HepG2 (cell line): ENCODE results near the gene TMEM204. TPM values are rescaled to one million over a fixed set of nuclear protein-coding genes. Genes with fewer than 3 reads are reported as not detected.

Experiments
- ATAC-seq: fragments of 200-7000 bp; cut with Tn5 transposase; 3 replicates; pipeline ENCODE4 v1.9.1; 2020; ENCODE audit warnings: mild to moderate bottlenecking, moderate library complexity
- BruUV-seq: library from RNA; stranded (reverse); fragments of 400-500 nt; replicated peaks from 2 replicates; lab custom pipeline; 2021; lab: Mats Ljungman, UMichigan
- CTCF ChIA-PET: fragments of 300-600 bp; formaldehyde crosslinking; extraction: SDS; loops from one replicate; lab custom pipeline; 2021; ENCODE audit warnings: low total read pairs, inconsistent platforms, low intra/inter-chr PET ratio; lab: Yijun Ruan, JAX
- POLR2A ChIA-PET: fragments of 350-600 bp; sonication (Branson Sonifier 250); formaldehyde crosslinking; loops from one replicate; lab custom pipeline; 2020; ENCODE audit warnings: antibody characterized with exemption, inconsistent platforms; lab: Yijun Ruan, JAX
- DNase-seq: peaks from one replicate; pipeline ENCODE4 v3.0.0-alpha.2; 2015; ENCODE audit warnings: low spot score
- FAIRE-seq: peaks from 3 replicates; lab custom pipeline; 2011; peaks lifted over from hg19 to GRCh38; lab: Jason Lieb, UNC
- H2AFZ ChIP-seq: one replicate; pipeline ENCODE4 v1.6.1; 2011; ENCODE audit warnings: low read length, inconsistent platforms
- H3K27ac ChIP-seq: fragments of 300-600 bp; 3 replicates; pipeline ENCODE4 v1.8.0; 2011; ENCODE audit warnings: mixed run types, mild to moderate bottlenecking, mixed read lengths, low read length, inconsistent platforms; ENCODE audit not compliant: insufficient read depth; ENCODE audit errors: extremely low read length
- H3K27me3 ChIP-seq, 2 experiments: fragments of 200-600 bp in 1 of 2; 2 replicates in 1 of 2; 3 replicates in 1 of 2; pipeline versions ENCODE4 v1.6.0 to v1.8.0; 2011; ENCODE audit warnings: low read length in 2 of 2, mild to moderate bottlenecking in 2 of 2, moderate library complexity in 2 of 2, inconsistent platforms in 1 of 2; ENCODE audit not compliant: insufficient read depth in 2 of 2, control insufficient read depth in 1 of 2
- H3K36me3 ChIP-seq, 2 experiments: fragments of 200-600 bp in 1 of 2; replicated peaks in 1 of 2; 2 replicates in 1 of 2; 3 replicates in 1 of 2; pipeline versions ENCODE4 v1.5.1 to v1.8.0; 2011; ENCODE audit warnings: low read length in 2 of 2, inconsistent platforms in 1 of 2; ENCODE audit not compliant: insufficient read depth in 2 of 2, control insufficient read depth in 1 of 2
- H3K4me1 ChIP-seq: 2 replicates; pipeline ENCODE4 v1.5.1; 2012; ENCODE audit warnings: low read length, inconsistent platforms; ENCODE audit not compliant: insufficient read depth
- H3K4me2 ChIP-seq: 2 replicates; pipeline ENCODE4 v1.6.0; 2011; ENCODE audit warnings: low read depth, low read length, inconsistent platforms
- H3K4me3 ChIP-seq, 3 experiments: fragments of 200-600 bp in 1 of 3; sonication (generic), shearing (Covaris generic) in 1 of 3; replicated peaks in 1 of 3; 2 replicates each; pipeline ENCODE4 v1.5.1; 2011 to 2016; ENCODE audit warnings: low read length in 3 of 3, inconsistent platforms in 2 of 3, low read depth in 2 of 3, mild to moderate bottlenecking in 2 of 3, control low read depth in 1 of 3, mixed read lengths in 1 of 3; ENCODE audit not compliant: insufficient read depth in 1 of 3
- H3K79me2 ChIP-seq: one replicate; pipeline ENCODE4 v1.6.1; 2011; ENCODE audit warnings: low read length, inconsistent platforms; ENCODE audit not compliant: insufficient read depth
- H3K9ac ChIP-seq: 2 replicates; pipeline ENCODE4 v1.6.0; 2011; ENCODE audit warnings: mild to moderate bottlenecking, low read depth, low read length, inconsistent platforms; ENCODE audit not compliant: insufficient read depth
- H3K9me3 ChIP-seq: 2 replicates; pipeline ENCODE4 v1.5.1; 2012; ENCODE audit warnings: mild to moderate bottlenecking, low read length
- H4K20me1 ChIP-seq: 2 replicates; pipeline ENCODE4 v1.6.0; 2011; ENCODE audit warnings: inconsistent platforms, mild to moderate bottlenecking, low read length, moderate library complexity; ENCODE audit not compliant: insufficient read depth
- AKAP8 ChIP-seq: sonication (generic); formaldehyde crosslinking; IDR thresholded peaks from 2 replicates; pipeline ENCODE4 v1.5.1; 2020; ENCODE audit warnings: mild to moderate bottlenecking, missing genetic modification reagents
- MED8 ChIP-seq: sonication (generic); formaldehyde crosslinking; IDR thresholded peaks from 2 replicates; pipeline ENCODE4 v1.8.1; 2023; ENCODE audit warnings: mild to moderate bottlenecking, missing genetic modification reagents; ENCODE audit not compliant: insufficient replicate concordance
- MYNN ChIP-seq: sonication (generic); formaldehyde crosslinking; IDR thresholded peaks from 2 replicates; pipeline ENCODE4 v1.4.0; 2020; ENCODE audit warnings: mild to moderate bottlenecking, low read depth, missing genetic modification reagents
- NFE2L1 ChIP-seq: sonication (generic); formaldehyde crosslinking; IDR thresholded peaks from 2 replicates; pipeline ENCODE4 v1.4.0; 2020; ENCODE audit warnings: missing genetic modification reagents, mild to moderate bottlenecking, borderline replicate concordance
- PAX8 ChIP-seq: sonication (generic); formaldehyde crosslinking; IDR thresholded peaks from 2 replicates; pipeline ENCODE4 v1.8.0; 2022; ENCODE audit warnings: mild to moderate bottlenecking, missing genetic modification reagents, borderline replicate concordance
- PAXIP1 ChIP-seq: sonication (generic); formaldehyde crosslinking; conservative IDR thresholded peaks from 2 replicates; pipeline ENCODE4 v1.4.0; 2020; ENCODE audit warnings: mild to moderate bottlenecking, missing genetic modification reagents, moderate library complexity
- RBFOX2 ChIP-seq: fragments of 200-400 bp; formaldehyde crosslinking; IDR thresholded peaks from 2 replicates; pipeline ENCODE4 v1.6.1; 2017; ENCODE audit warnings: low read depth, mild to moderate bottlenecking, low read length
- U2AF2 ChIP-seq: fragments of 200-400 bp; formaldehyde crosslinking; IDR thresholded peaks from 2 replicates; pipeline ENCODE4 v1.6.1; 2017; ENCODE audit warnings: low read depth, mild to moderate bottlenecking, low read length
- ZNF296 ChIP-seq: sonication (generic); formaldehyde crosslinking; conservative IDR thresholded peaks from 2 replicates; pipeline ENCODE4 v1.5.0; 2020; ENCODE audit warnings: mild to moderate bottlenecking, missing genetic modification reagents
- ZNF326 ChIP-seq: sonication (generic); formaldehyde crosslinking; IDR thresholded peaks from 2 replicates; pipeline ENCODE4 v1.4.0; 2020; ENCODE audit warnings: missing genetic modification reagents, borderline replicate concordance
- ZNF329 ChIP-seq: sonication (generic); formaldehyde crosslinking; IDR thresholded peaks from 2 replicates; pipeline ENCODE4 v1.9.0; 2021; ENCODE audit warnings: low read depth, mild to moderate bottlenecking, missing genetic modification reagents
- ZNF337 ChIP-seq: sonication (generic); formaldehyde crosslinking; IDR thresholded peaks from 2 replicates; pipeline ENCODE4 v1.5.1; 2020; ENCODE audit warnings: missing genetic modification reagents, low read depth, mild to moderate bottlenecking, borderline replicate concordance
- ZNF34 ChIP-seq: sonication (generic); formaldehyde crosslinking; IDR thresholded peaks from 2 replicates; pipeline ENCODE4 v1.4.0; 2020; ENCODE audit warnings: mild to moderate bottlenecking, missing genetic modification reagents, borderline replicate concordance
- ZNF484 ChIP-seq: sonication (generic); formaldehyde crosslinking; IDR thresholded peaks from 2 replicates; pipeline ENCODE4 v1.5.1; 2020; ENCODE audit warnings: mild to moderate bottlenecking, low read depth, missing genetic modification reagents, borderline replicate concordance
- ZNF644 ChIP-seq: IDR thresholded peaks from 2 replicates; pipeline ENCODE4 v1.6.1; 2016; ENCODE audit warnings: low read depth
- ZNF660 ChIP-seq: sonication (generic); formaldehyde crosslinking; IDR thresholded peaks from 2 replicates; pipeline ENCODE4 v1.5.1; 2020; ENCODE audit warnings: mild to moderate bottlenecking, low read depth, missing genetic modification reagents, borderline replicate concordance
- ZNF746 ChIP-seq: sonication (generic); formaldehyde crosslinking; IDR thresholded peaks from 2 replicates; pipeline ENCODE4 v1.8.0; 2022; ENCODE audit warnings: mild to moderate bottlenecking, missing genetic modification reagents
- WGBS: methylation state at CpG from one replicate; pipeline ENCODE4 v1.1.6; 2017; ENCODE audit warnings: low lambda C conversion rate; 5-methylcytosine and 5-hydroxymethylcytosine counted together
- in situ Hi-C: cut with HindIII; loops from 2 replicates; pipeline ENCODE4 v1.10.0; 2017; ENCODE audit warnings: low pct_unique_long_range_greater_than_20kb; ENCODE audit not compliant: extremely low pct_ligation_motif_present
- intact Hi-C: fragments of 100-400 bp; cut with micrococcal nuclease; formaldehyde crosslinking; loops from one replicate; pipeline ENCODE4 v1.10.0; 2022; ENCODE audit not compliant: unreplicated experiment
- polyA plus RNA-seq, 8 experiments: library from polyadenylated mRNA; depleted of rRNA in 3 of 8; stranded (reverse) in 7 of 8; unstranded in 1 of 8; fragments of >200 nt; fragmentation: Illumina TruSeq in 4 of 8; extraction: Trizol in 4 of 8; gene quantifications; 2 replicates each; pipeline versions ENCODE4 v1.2.1 to v1.2.3, GENCODE V29; 2011 to 2016; ENCODE audit warnings: low read depth in 4 of 8, missing spikeins in 1 of 8, mixed read lengths in 1 of 8; ENCODE audit not compliant: insufficient read depth in 1 of 8
- total RNA-seq, 5 experiments: library from RNA; depleted of rRNA; stranded (reverse); fragments of >200 nt; fragmentation: Illumina TruSeq; extraction: Trizol; gene quantifications; 2 replicates each; pipeline ENCODE4 v1.2.3, GENCODE V29; 2016; ENCODE audit warnings: low read depth in 1 of 5

Gene TMEM204
- total and polyA plus RNA-seq, 2 of the 13 experiments (the other 11 are each of a cell fraction or from before 2014, with no cell fraction given): not detected

GRCh38 chr16:1524366-1524765 lies 9.1 kb upstream of the TMEM204 start:
- Histone ChIP-seq H3K27ac (no peak overlapping the region), H3K36me3 (no peaks in the 10 kb centered on the region; a peak in 1 of 5 replicates), H3K4me2 (no peak overlapping the region), H2AFZ (no peak overlapping the region), H3K4me1 (peaks cover 12% of the 10 kb centered on the region), H4K20me1 (no peaks in the 10 kb centered on the region), H3K4me3 (no peak overlapping the region), H3K9ac (no peak overlapping the region), H3K9me3 (no peaks in the 10 kb centered on the region), H3K27me3 (no peaks in the 10 kb centered on the region), H3K79me2 (no peaks in the 10 kb centered on the region)
- in situ Hi-C loops: no loop called here
- 89% methylated on average over 13 of the region's 26 CpGs for WGBS
- no peak for DNase-seq
- ChIA-PET CTCF (no interaction called here), POLR2A (no interaction called here)
- ATAC-seq: no peak
- TF ChIP-seq ZNF34 (CRISPR knock-in tag) (no peak), ZNF329 (no peak), MYNN (CRISPR knock-in tag) (no peak), MED8 (CRISPR knock-in tag) (no peak), ZNF644 (CRISPR knock-in tag) (no peak), NFE2L1 (CRISPR knock-in tag) (no peak), PAX8 (CRISPR knock-in tag) (no peak), ZNF337 (no peak), ZNF296 (CRISPR knock-in tag) (no peak), ZNF326 (CRISPR knock-in tag) (no peak), ZNF746 (no peak), RBFOX2 (no peak), U2AF2 (no peak), ZNF660 (CRISPR knock-in tag) (no peak), AKAP8 (CRISPR knock-in tag) (no peak), PAXIP1 (no peak), ZNF484 (CRISPR knock-in tag) (no peak)
- intact Hi-C loops: no loop called here
- BruUV-seq: no TSS peak
- no peak for FAIRE-seq
